Measurements from ENCODE around the gene TESPA1. TPM values are rescaled to one million over a fixed set of nuclear protein-coding genes. Genes with fewer than 3 reads are reported as not detected.

The TESPA1 gene, protein sequence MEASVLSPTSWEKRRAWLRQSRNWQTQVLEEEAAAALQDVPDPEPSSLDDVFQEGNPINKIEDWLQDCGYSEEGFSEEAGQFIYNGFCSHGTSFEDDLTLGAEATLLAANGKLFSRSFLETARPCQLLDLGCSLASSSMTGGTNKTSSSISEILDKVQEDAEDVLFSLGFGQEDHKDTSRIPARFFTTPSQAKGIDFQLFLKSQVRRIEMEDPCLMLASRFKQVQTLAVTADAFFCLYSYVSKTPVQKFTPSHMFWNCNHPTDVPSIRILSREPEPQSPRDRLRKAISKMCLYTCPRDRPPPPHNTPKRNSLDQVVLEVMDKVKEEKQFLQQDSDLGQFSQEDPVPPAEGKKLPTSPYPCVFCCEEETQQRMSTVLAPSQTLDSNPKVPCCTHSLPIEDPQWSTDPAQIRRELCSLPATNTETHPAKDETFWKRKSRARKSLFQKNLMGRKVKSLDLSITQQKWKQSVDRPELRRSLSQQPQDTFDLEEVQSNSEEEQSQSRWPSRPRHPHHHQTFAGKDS
- 0.21 to 0.39 TPM (median 0.25 TPM) in 3 replicates for total RNA-seq (2021)
- Bru-seq, nascent RNA, result percentile 4 among the genes with signal in this experiment
- long read RNA-seq, experiment 1, partial matches to known transcripts, result 0 of 1 reads
- long read RNA-seq, experiment 1, other reads (novel, unspliced or antisense), result 1 of 1 reads
- long read RNA-seq, experiment 2, partial matches to known transcripts, result 0 of 1 reads
- long read RNA-seq, experiment 2, other reads (novel, unspliced or antisense), result 1 of 1 reads
- long read RNA-seq, experiment 3, result 0 reads

DNA sequence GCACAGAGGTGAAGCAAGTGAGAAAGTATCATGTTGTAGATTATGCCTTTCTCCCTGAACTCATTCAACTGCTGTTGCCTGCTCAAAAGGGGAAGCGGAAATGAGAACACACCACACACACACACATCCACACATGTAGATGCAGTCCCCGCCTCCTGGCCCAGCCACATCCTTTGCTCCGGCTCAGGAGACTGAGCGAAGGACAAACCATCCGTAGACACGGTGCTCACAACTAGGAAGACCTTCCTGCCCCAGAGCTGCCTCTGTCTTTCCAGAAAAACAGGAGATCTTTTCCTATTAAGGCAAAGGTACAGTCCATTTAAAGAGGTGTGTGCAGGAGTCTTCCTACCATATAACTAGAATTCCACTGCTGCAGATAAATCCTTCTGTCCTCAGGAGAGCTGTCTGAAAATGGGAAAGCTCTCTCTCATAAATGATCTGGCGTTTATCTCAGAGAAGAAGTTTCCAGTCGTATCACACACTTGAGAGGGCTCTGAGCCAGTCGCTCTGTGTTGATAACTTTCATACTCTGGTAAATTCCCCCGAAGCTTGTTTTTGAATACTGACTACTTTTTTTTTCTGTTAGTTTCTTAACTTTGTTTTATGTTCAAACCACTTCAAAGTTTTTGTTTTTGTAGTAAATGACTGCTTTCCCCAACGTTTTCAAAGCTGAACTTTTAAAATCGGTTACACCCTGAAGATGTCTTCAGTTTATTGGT lies at the start of gene TESPA1:
Gene TESPA1 (minus strand): TSS at position 105 of the 719 bp plus-strand sequence. CDS start 10,200 bp downstream, outside the sequence.
- Mint-ChIP-seq H3K4me3 (no peak within 1 kb of the TSS), H3K9me3 (0 out of 2 replicates have a peak, but pooled peaks cover 5% of the 10 kb centered on the region), H3K36me3 (no peaks in the 10 kb centered on the region), H3K4me1 (no peaks in the 10 kb centered on the region), H3K27me3 (ENCODE audit: low read depth) (no peaks in the 10 kb centered on the region), H3K27ac (no peak within 1 kb of the TSS)
- no peak for DNase-seq (ENCODE audit: low spot score)
- ATAC-seq, result no peak
- POLR2A ChIA-PET, result no interaction called here
- CTCF ChIA-PET, result interaction anchor here (1.4 to 2.9 kb wide), 4 partner anchors 9 to 225 kb away, joined by 3 to 26 read pairs (median 7); no protein-coding TSS in a partner anchor
- TF ChIP-seq, protein P1, sequence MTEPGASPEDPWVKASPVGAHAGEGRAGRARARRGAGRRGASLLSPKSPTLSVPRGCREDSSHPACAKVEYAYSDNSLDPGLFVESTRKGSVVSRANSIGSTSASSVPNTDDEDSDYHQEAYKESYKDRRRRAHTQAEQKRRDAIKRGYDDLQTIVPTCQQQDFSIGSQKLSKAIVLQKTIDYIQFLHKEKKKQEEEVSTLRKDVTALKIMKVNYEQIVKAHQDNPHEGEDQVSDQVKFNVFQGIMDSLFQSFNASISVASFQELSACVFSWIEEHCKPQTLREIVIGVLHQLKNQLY (CRISPR knock-in tag; IDR thresholded peaks at IDR 0.05), result no peak
- TF ChIP-seq, protein P2, sequence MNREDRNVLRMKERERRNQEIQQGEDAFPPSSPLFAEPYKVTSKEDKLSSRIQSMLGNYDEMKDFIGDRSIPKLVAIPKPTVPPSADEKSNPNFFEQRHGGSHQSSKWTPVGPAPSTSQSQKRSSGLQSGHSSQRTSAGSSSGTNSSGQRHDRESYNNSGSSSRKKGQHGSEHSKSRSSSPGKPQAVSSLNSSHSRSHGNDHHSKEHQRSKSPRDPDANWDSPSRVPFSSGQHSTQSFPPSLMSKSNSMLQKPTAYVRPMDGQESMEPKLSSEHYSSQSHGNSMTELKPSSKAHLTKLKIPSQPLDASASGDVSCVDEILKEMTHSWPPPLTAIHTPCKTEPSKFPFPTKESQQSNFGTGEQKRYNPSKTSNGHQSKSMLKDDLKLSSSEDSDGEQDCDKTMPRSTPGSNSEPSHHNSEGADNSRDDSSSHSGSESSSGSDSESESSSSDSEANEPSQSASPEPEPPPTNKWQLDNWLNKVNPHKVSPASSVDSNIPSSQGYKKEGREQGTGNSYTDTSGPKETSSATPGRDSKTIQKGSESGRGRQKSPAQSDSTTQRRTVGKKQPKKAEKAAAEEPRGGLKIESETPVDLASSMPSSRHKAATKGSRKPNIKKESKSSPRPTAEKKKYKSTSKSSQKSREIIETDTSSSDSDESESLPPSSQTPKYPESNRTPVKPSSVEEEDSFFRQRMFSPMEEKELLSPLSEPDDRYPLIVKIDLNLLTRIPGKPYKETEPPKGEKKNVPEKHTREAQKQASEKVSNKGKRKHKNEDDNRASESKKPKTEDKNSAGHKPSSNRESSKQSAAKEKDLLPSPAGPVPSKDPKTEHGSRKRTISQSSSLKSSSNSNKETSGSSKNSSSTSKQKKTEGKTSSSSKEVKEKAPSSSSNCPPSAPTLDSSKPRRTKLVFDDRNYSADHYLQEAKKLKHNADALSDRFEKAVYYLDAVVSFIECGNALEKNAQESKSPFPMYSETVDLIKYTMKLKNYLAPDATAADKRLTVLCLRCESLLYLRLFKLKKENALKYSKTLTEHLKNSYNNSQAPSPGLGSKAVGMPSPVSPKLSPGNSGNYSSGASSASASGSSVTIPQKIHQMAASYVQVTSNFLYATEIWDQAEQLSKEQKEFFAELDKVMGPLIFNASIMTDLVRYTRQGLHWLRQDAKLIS (CRISPR knock-in tag; IDR thresholded peaks at IDR 0.05; ENCODE audit: borderline replicate concordance), result no peak
- TF ChIP-seq ZNF121 (CRISPR knock-in tag; IDR thresholded peaks at IDR 0.05) (no peak), OVOL2 (CRISPR knock-in tag; IDR thresholded peaks at IDR 0.05; ENCODE audit: borderline replicate concordance) (no peak), RELA (CRISPR knock-in tag; IDR thresholded peaks at IDR 0.05; ENCODE audit: borderline replicate concordance) (no peak), HMGA2 (CRISPR knock-in tag; IDR thresholded peaks at IDR 0.05) (no peak), NFE2L1 (CRISPR knock-in tag; IDR thresholded peaks at IDR 0.05) (no peak), ZBTB21 (CRISPR knock-in tag; IDR thresholded peaks at IDR 0.05; ENCODE audit: borderline replicate concordance) (no peak), ZNF317 (CRISPR knock-in tag; IDR thresholded peaks at IDR 0.05; ENCODE audit: borderline replicate concordance, low read depth) (no peak), NFYB (CRISPR knock-in tag; conservative IDR thresholded peaks at IDR 0.05; ENCODE audit: low read depth) (no peak), JAZF1 (CRISPR knock-in tag; IDR thresholded peaks at IDR 0.05) (no peak), SMAD4 (CRISPR knock-in tag; IDR thresholded peaks at IDR 0.05) (no peak)
- TF ChIP-seq, protein P3, sequence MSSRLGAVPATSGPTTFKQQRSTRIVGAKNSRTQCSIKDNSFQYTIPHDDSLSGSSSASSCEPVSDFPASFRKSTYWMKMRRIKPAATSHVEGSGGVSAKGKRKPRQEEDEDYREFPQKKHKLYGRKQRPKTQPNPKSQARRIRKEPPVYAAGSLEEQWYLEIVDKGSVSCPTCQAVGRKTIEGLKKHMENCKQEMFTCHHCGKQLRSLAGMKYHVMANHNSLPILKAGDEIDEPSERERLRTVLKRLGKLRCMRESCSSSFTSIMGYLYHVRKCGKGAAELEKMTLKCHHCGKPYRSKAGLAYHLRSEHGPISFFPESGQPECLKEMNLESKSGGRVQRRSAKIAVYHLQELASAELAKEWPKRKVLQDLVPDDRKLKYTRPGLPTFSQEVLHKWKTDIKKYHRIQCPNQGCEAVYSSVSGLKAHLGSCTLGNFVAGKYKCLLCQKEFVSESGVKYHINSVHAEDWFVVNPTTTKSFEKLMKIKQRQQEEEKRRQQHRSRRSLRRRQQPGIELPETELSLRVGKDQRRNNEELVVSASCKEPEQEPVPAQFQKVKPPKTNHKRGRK (CRISPR knock-in tag; IDR thresholded peaks at IDR 0.05; ENCODE audit: borderline replicate concordance), result no peak
- TF ChIP-seq, protein P4, sequence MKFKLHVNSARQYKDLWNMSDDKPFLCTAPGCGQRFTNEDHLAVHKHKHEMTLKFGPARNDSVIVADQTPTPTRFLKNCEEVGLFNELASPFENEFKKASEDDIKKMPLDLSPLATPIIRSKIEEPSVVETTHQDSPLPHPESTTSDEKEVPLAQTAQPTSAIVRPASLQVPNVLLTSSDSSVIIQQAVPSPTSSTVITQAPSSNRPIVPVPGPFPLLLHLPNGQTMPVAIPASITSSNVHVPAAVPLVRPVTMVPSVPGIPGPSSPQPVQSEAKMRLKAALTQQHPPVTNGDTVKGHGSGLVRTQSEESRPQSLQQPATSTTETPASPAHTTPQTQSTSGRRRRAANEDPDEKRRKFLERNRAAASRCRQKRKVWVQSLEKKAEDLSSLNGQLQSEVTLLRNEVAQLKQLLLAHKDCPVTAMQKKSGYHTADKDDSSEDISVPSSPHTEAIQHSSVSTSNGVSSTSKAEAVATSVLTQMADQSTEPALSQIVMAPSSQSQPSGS (CRISPR knock-in tag; IDR thresholded peaks at IDR 0.05; ENCODE audit: borderline replicate concordance, low read depth), result no peak
- TF ChIP-seq, protein P5, sequence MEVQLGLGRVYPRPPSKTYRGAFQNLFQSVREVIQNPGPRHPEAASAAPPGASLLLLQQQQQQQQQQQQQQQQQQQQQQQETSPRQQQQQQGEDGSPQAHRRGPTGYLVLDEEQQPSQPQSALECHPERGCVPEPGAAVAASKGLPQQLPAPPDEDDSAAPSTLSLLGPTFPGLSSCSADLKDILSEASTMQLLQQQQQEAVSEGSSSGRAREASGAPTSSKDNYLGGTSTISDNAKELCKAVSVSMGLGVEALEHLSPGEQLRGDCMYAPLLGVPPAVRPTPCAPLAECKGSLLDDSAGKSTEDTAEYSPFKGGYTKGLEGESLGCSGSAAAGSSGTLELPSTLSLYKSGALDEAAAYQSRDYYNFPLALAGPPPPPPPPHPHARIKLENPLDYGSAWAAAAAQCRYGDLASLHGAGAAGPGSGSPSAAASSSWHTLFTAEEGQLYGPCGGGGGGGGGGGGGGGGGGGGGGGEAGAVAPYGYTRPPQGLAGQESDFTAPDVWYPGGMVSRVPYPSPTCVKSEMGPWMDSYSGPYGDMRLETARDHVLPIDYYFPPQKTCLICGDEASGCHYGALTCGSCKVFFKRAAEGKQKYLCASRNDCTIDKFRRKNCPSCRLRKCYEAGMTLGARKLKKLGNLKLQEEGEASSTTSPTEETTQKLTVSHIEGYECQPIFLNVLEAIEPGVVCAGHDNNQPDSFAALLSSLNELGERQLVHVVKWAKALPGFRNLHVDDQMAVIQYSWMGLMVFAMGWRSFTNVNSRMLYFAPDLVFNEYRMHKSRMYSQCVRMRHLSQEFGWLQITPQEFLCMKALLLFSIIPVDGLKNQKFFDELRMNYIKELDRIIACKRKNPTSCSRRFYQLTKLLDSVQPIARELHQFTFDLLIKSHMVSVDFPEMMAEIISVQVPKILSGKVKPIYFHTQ (CRISPR knock-in tag; IDR thresholded peaks at IDR 0.05), result no peak
- TF ChIP-seq, protein P6, sequence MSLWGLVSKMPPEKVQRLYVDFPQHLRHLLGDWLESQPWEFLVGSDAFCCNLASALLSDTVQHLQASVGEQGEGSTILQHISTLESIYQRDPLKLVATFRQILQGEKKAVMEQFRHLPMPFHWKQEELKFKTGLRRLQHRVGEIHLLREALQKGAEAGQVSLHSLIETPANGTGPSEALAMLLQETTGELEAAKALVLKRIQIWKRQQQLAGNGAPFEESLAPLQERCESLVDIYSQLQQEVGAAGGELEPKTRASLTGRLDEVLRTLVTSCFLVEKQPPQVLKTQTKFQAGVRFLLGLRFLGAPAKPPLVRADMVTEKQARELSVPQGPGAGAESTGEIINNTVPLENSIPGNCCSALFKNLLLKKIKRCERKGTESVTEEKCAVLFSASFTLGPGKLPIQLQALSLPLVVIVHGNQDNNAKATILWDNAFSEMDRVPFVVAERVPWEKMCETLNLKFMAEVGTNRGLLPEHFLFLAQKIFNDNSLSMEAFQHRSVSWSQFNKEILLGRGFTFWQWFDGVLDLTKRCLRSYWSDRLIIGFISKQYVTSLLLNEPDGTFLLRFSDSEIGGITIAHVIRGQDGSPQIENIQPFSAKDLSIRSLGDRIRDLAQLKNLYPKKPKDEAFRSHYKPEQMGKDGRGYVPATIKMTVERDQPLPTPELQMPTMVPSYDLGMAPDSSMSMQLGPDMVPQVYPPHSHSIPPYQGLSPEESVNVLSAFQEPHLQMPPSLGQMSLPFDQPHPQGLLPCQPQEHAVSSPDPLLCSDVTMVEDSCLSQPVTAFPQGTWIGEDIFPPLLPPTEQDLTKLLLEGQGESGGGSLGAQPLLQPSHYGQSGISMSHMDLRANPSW (CRISPR knock-in tag; conservative IDR thresholded peaks at IDR 0.05; ENCODE audit: low read depth), result no peak
- TF ChIP-seq, protein P7, sequence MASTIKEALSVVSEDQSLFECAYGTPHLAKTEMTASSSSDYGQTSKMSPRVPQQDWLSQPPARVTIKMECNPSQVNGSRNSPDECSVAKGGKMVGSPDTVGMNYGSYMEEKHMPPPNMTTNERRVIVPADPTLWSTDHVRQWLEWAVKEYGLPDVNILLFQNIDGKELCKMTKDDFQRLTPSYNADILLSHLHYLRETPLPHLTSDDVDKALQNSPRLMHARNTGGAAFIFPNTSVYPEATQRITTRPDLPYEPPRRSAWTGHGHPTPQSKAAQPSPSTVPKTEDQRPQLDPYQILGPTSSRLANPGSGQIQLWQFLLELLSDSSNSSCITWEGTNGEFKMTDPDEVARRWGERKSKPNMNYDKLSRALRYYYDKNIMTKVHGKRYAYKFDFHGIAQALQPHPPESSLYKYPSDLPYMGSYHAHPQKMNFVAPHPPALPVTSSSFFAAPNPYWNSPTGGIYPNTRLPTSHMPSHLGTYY (CRISPR knock-in tag; IDR thresholded peaks at IDR 0.05), result no peak
